GM12878 (cell line): ENCODE results near the gene CFAP157.

Source experiments
- CTCF ChIP-seq, 3 experiments: IDR thresholded peaks in 2 of 3; conservative IDR thresholded peaks in 1 of 3; 2 replicates each; pipeline ENCODE4 v1.5.1; 2011; ENCODE audit warnings: low read depth in 3 of 3, low read length in 3 of 3, mild to moderate bottlenecking in 3 of 3, control low read depth in 2 of 3, moderate library complexity in 2 of 3, inconsistent platforms in 1 of 3, mixed read lengths in 1 of 3; ENCODE audit not compliant: control insufficient read depth in 2 of 3, insufficient read depth in 1 of 3; ENCODE audit errors: extremely low read depth in 1 of 3
- HDGF ChIP-seq: fragments of 450-650 bp; IDR thresholded peaks from 2 replicates; pipeline ENCODE4 v1.6.1; 2016; ENCODE audit warnings: antibody characterized with exemption
- POLR2AphosphoS5 ChIP-seq: IDR thresholded peaks from 2 replicates; pipeline ENCODE4 v1.6.1; 2011; ENCODE audit warnings: mild to moderate bottlenecking, low read length, inconsistent platforms
- ZZZ3 ChIP-seq: IDR thresholded peaks from 2 replicates; pipeline ENCODE4 v1.6.1; 2011; ENCODE audit warnings: low read depth; ENCODE audit not compliant: control insufficient read depth, insufficient read length

- TF ChIP-seq POLR2AphosphoS5 (no peak), CTCF (IDR thresholded peaks at IDR 0.05 in 2 of 3, conservative IDR thresholded peaks at IDR 0.05 in 1 of 3; ENCODE audit: control insufficient read depth in 2 of 3, extremely low read depth in 1 of 3, insufficient read depth in 1 of 3, low read depth in 3 of 3, low read length in 3 of 3) (no peak), ZZZ3 (no peak), HDGF (no peak)
Measured at GRCh38 chr9:127710204-127710783, 3.5 kb downstream of the CFAP157 start.
